H1 (cell line): Measurements from ENCODE around the gene MAP7. TPM values are rescaled to one million over a fixed set of nuclear protein-coding genes. Genes with fewer than 3 reads are reported as not detected.
A peak's percentile ranks its signal among the peaks of the same experiment; 100 is the strongest.

Source experiments
- CTCF ChIA-PET: fragments of 300-600 bp; sonication (Branson Sonifier 250); formaldehyde crosslinking; loops from one replicate; lab custom pipeline; 2021; ENCODE audit not compliant: partially characterized antibody; lab: Charles Lee
- POLR2A ChIA-PET: fragments of 300-600 bp; sonication (Branson Sonifier 250); formaldehyde crosslinking; loops from one replicate; lab custom pipeline; 2021; ENCODE audit warnings: inconsistent platforms; ENCODE audit not compliant: partially characterized antibody; lab: Charles Lee
- DNase-seq, 2 experiments: peaks; one replicate each; pipeline versions ENCODE4 v3.0.0 to v3.0.0-alpha.2; 2010 to 2022; ENCODE audit warnings: low spot score in 2 of 2, low read depth in 1 of 2, mixed read lengths in 1 of 2
- FAIRE-seq: peaks from 2 replicates; lab custom pipeline; 2011; peaks lifted over from hg19 to GRCh38; lab: Jason Lieb, UNC
- H2AFZ ChIP-seq: 2 replicates; pipeline ENCODE4 v1.8.1; 2012; ENCODE audit warnings: low read length, inconsistent platforms
- H2AK5ac ChIP-seq: 2 replicates; pipeline ENCODE4 v1.6.1; 2013; ENCODE audit warnings: low read depth, low read length
- H2BK120ac ChIP-seq: replicated peaks from 2 replicates; pipeline ENCODE3; 2013; ENCODE audit warnings: low read depth, low read length, inconsistent platforms
- H2BK12ac ChIP-seq: 2 replicates; pipeline ENCODE4 v1.6.1; 2013; ENCODE audit warnings: low read depth, low read length
- H2BK15ac ChIP-seq: 2 replicates; pipeline ENCODE4 v1.6.1; 2013; ENCODE audit warnings: low read length
- H2BK20ac ChIP-seq: 2 replicates; pipeline ENCODE4 v1.6.1; 2013; ENCODE audit warnings: low read length
- H2BK5ac ChIP-seq: 2 replicates; pipeline ENCODE4 v1.6.1; 2013; ENCODE audit warnings: low read depth, low read length
- H3K14ac ChIP-seq: 2 replicates; pipeline ENCODE4 v1.6.1; 2013; ENCODE audit warnings: inconsistent platforms; ENCODE audit not compliant: insufficient read length
- H3K18ac ChIP-seq: 2 replicates; pipeline ENCODE4 v1.6.1; 2013; ENCODE audit warnings: low read length; ENCODE audit errors: extremely low read depth
- H3K23ac ChIP-seq: 2 replicates; pipeline ENCODE4 v1.6.1; 2013; ENCODE audit warnings: inconsistent platforms; ENCODE audit not compliant: insufficient read length
- H3K23me2 ChIP-seq: 2 replicates; pipeline ENCODE4 v1.6.1; 2013; ENCODE audit warnings: low read depth, low read length
- H3K27ac ChIP-seq: 2 replicates; pipeline ENCODE4 v1.6.1; 2011; ENCODE audit warnings: low read depth, low read length, inconsistent platforms
- H3K27me3 ChIP-seq, 4 experiments: replicated peaks in 1 of 4; 1 replicate in 1 of 4; 2 replicates in 3 of 4; pipeline versions ENCODE4 v1.6.1 to v1.8.1; 2011 to 2013; ENCODE audit warnings: low read length in 3 of 4, mild to moderate bottlenecking in 3 of 4, inconsistent platforms in 2 of 4, mixed read lengths in 2 of 4, moderate library complexity in 1 of 4; ENCODE audit not compliant: control insufficient read depth in 3 of 4, insufficient read depth in 3 of 4; ENCODE audit errors: extremely low read depth in 1 of 4
- H3K36me3 ChIP-seq, 4 experiments: 2 replicates each; pipeline versions ENCODE4 v1.6.1 to v1.8.1; 2011 to 2013; ENCODE audit warnings: mild to moderate bottlenecking in 4 of 4, low read length in 3 of 4, moderate library complexity in 2 of 4, control low read depth in 1 of 4, inconsistent platforms in 1 of 4; ENCODE audit not compliant: insufficient read depth in 4 of 4, control insufficient read depth in 2 of 4
- H3K4ac ChIP-seq: replicated peaks from 2 replicates; pipeline ENCODE3; 2013; ENCODE audit warnings: low read length, low read depth, mixed read lengths, inconsistent platforms; ENCODE audit not compliant: insufficient read length
- H3K4me1 ChIP-seq, 4 experiments: replicated peaks in 1 of 4; 1 replicate in 1 of 4; 2 replicates in 3 of 4; pipeline versions ENCODE4 v1.6.1 to v1.8.1; 2011 to 2013; ENCODE audit warnings: low read length in 3 of 4, inconsistent platforms in 2 of 4, mixed read lengths in 1 of 4; ENCODE audit not compliant: insufficient read depth in 4 of 4, control insufficient read depth in 3 of 4
- H3K4me2 ChIP-seq, 2 experiments: 2 replicates each; pipeline versions ENCODE4 v1.6.1 to v1.8.1; 2011 to 2013; ENCODE audit warnings: low read depth in 2 of 2, low read length in 2 of 2, control low read depth in 1 of 2, inconsistent platforms in 1 of 2, mild to moderate bottlenecking in 1 of 2; ENCODE audit not compliant: insufficient read depth in 1 of 2
- H3K4me3 ChIP-seq, 4 experiments: fragments of 200-600, 300-600 bp in 1 of 4; sonication (generic), shearing (Covaris generic), sonication (Bioruptor Twin) in 1 of 4; 2 replicates each; pipeline versions ENCODE4 v1.5.1 to v1.8.1; 2011 to 2016; ENCODE audit warnings: low read length in 4 of 4, low read depth in 3 of 4, control low read depth in 2 of 4, inconsistent platforms in 2 of 4, mild to moderate bottlenecking in 2 of 4, mixed read lengths in 1 of 4, moderate library complexity in 1 of 4; ENCODE audit not compliant: insufficient read depth in 2 of 4; ENCODE audit errors: extremely low read depth in 1 of 4
- H3K56ac ChIP-seq: replicated peaks from 2 replicates; pipeline ENCODE3; 2013; ENCODE audit warnings: low read depth, mild to moderate bottlenecking, mixed read lengths, low read length, inconsistent platforms; ENCODE audit not compliant: insufficient read length
- H3K79me1 ChIP-seq: 2 replicates; pipeline ENCODE4 v1.6.1; 2013; ENCODE audit warnings: low read depth, low read length, control low read depth
- H3K79me2 ChIP-seq, 2 experiments: 2 replicates each; pipeline versions ENCODE4 v1.6.1 to v1.8.1; 2012 to 2013; ENCODE audit warnings: low read length in 2 of 2, mild to moderate bottlenecking in 2 of 2, inconsistent platforms in 1 of 2; ENCODE audit not compliant: insufficient read depth in 2 of 2, control insufficient read depth in 1 of 2
- H3K9ac ChIP-seq, 4 experiments: replicated peaks in 1 of 4; 1 replicate in 1 of 4; 2 replicates in 3 of 4; pipeline versions ENCODE4 v1.6.1 to v1.8.1; 2011 to 2013; ENCODE audit warnings: low read depth in 3 of 4, low read length in 3 of 4, control low read depth in 2 of 4, mild to moderate bottlenecking in 2 of 4, moderate library complexity in 2 of 4, inconsistent platforms in 1 of 4; ENCODE audit errors: extremely low read depth in 1 of 4
- H3K9me3 ChIP-seq, 2 experiments: 2 replicates each; pipeline versions ENCODE4 v1.6.1 to v1.8.1; 2012 to 2013; ENCODE audit warnings: mild to moderate bottlenecking in 2 of 2, moderate library complexity in 2 of 2, control low read depth in 1 of 2, inconsistent platforms in 1 of 2, low read depth in 1 of 2, low read length in 1 of 2, mixed read lengths in 1 of 2; ENCODE audit not compliant: insufficient read depth in 2 of 2
- H4K20me1 ChIP-seq, 2 experiments: replicated peaks in 1 of 2; 2 replicates each; pipeline versions ENCODE3 to v1.8.1; 2011 to 2013; ENCODE audit warnings: inconsistent platforms in 2 of 2, low read length in 2 of 2, mild to moderate bottlenecking in 1 of 2; ENCODE audit not compliant: insufficient read depth in 2 of 2, control insufficient read depth in 1 of 2
- H4K5ac ChIP-seq: 2 replicates; pipeline ENCODE4 v1.6.1; 2013; ENCODE audit warnings: low read length, low read depth, mixed read lengths, inconsistent platforms; ENCODE audit not compliant: insufficient read length
- H4K8ac ChIP-seq: 2 replicates; pipeline ENCODE4 v1.8.0; 2013; ENCODE audit warnings: mild to moderate bottlenecking, moderate library complexity, low read length, inconsistent platforms; ENCODE audit not compliant: insufficient read depth; ENCODE audit errors: extremely low read depth
- H4K91ac ChIP-seq: replicated peaks from 2 replicates; pipeline ENCODE3; 2013; ENCODE audit warnings: low read length, mixed read lengths, inconsistent platforms; ENCODE audit not compliant: insufficient read length
- CBX5 ChIP-seq: fragments of 300-800, 300-1000 bp; sonication (generic); IDR thresholded peaks from 2 replicates; pipeline ENCODE4 v1.7.1; 2016; ENCODE audit warnings: antibody characterized with exemption, low read length, low read depth
- CREB1 ChIP-seq: IDR thresholded peaks from 2 replicates; pipeline ENCODE4 v1.6.1; 2012; ENCODE audit warnings: inconsistent platforms
- CTCF ChIP-seq, 3 experiments: IDR thresholded peaks; 1 replicate in 2 of 3; 2 replicates in 1 of 3; pipeline versions ENCODE4 v1.5.1 to v1.6.1; 2011; ENCODE audit warnings: low read length in 3 of 3, mild to moderate bottlenecking in 3 of 3, inconsistent platforms in 2 of 3, low read depth in 1 of 3, moderate library complexity in 1 of 3; ENCODE audit not compliant: insufficient read depth in 1 of 3; ENCODE audit errors: control extremely low read depth in 1 of 3
- EGR1 ChIP-seq: IDR thresholded peaks from 2 replicates; pipeline ENCODE4 v1.6.1; 2011; ENCODE audit warnings: low read depth, low read length, borderline replicate concordance
- GTF2F1 ChIP-seq: IDR thresholded peaks from 2 replicates; pipeline ENCODE4 v1.6.1; 2012; ENCODE audit warnings: low read depth, low read length, improper control_type of control experiment, borderline replicate concordance
- KDM4A ChIP-seq: IDR thresholded peaks from one replicate; pipeline ENCODE4 v1.7.1; 2012; ENCODE audit warnings: low read depth, mild to moderate bottlenecking, moderate library complexity, low read length, inconsistent platforms; ENCODE audit not compliant: severe bottlenecking
- NRF1 ChIP-seq: IDR thresholded peaks from 2 replicates; pipeline ENCODE4 v1.6.1; 2011; ENCODE audit warnings: mild to moderate bottlenecking, low read depth, low read length, improper control_type of control experiment
- POU5F1 ChIP-seq: IDR thresholded peaks from 2 replicates; pipeline ENCODE4 v1.6.1; 2011; ENCODE audit warnings: low read depth, mild to moderate bottlenecking, low read length, moderate library complexity
- SAP30 ChIP-seq: fragments of 300-600 bp; sonication (generic); IDR thresholded peaks from 2 replicates; pipeline ENCODE4 v1.7.1; 2012; ENCODE audit warnings: low read length, moderate library complexity, mild to moderate bottlenecking, inconsistent platforms; ENCODE audit not compliant: insufficient read depth, insufficient replicate concordance
- TAF1 ChIP-seq: IDR thresholded peaks from 2 replicates; pipeline ENCODE4 v1.6.1; 2011; ENCODE audit warnings: mild to moderate bottlenecking, low read depth, low read length
- WGBS, 2 experiments: shearing (Covaris generic) in 1 of 2; methylation state at CpG; one replicate each; pipeline versions ENCODE4 v1.1.6 to v1.1.7; 2013 to 2015; ENCODE audit warnings: low lambda C conversion rate in 2 of 2, mixed read lengths in 2 of 2, inconsistent platforms in 1 of 2, low coverage in 1 of 2, missing lambda C conversion rate in 1 of 2; ENCODE audit not compliant: insufficient replicate concordance in 2 of 2, insufficient coverage in 1 of 2, insufficient read length in 1 of 2; ENCODE audit errors: extremely low coverage in 1 of 2, missing lambda C conversion rate in 1 of 2; 5-methylcytosine and 5-hydroxymethylcytosine counted together
- polyA plus RNA-seq, 7 experiments: library from polyadenylated mRNA; depleted of rRNA in 3 of 7; stranded (reverse) in 5 of 7; unstranded in 2 of 7; fragments of >200 nt in 5 of 7; fragments of 200-250 nt in 2 of 7; gene quantifications; 1 replicate in 5 of 7; 2 replicates in 1 of 7; 4 replicates in 1 of 7; pipeline versions ENCODE4 v1.2.1 to v1.2.3, GENCODE V29; 2011 to 2013; ENCODE audit warnings: missing spikeins in 2 of 7, mixed read lengths in 2 of 7
- total RNA-seq: library from RNA; stranded (reverse); fragmentation: NEBNext Ultra II Directional; extraction: Animal tissue kit (Norgen Biotek cat#: 25700); gene quantifications from 2 replicates; pipeline ENCODE4 v1.2.1, GENCODE V29; 2021

Gene MAP7
- total and polyA plus RNA-seq, 2 of the 8 experiments (the other 6 are each of a cell fraction or from before 2014, with no cell fraction given), result 13.5 to 66.9 TPM

DNA sequence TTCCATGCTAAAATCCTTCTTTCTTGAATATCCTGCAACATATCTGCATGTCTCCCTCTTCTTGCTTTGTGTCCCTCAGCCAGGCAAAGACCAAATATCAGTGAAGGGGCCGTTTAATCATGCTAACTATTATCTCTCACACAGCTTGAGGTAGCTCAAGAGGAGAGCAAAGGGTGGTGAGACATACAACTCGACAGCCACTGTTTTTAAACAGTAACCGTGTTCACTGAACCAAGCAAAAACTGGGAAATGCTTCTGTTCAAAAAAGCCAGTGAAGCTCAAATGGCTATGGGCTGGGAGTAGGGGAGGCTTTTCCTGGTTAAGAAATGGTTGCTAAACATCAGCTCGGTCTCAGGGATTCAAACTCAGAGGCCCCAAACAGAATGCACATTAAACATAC, 83.4 kb downstream of the MAP7 start:
- Histone ChIP-seq H3K27me3 (no peaks in the 10 kb centered on the region), H3K56ac (no peak overlapping the region), H3K9ac (no peak overlapping the region), H3K14ac (no peak overlapping the region), H2BK5ac (no peak overlapping the region), H4K91ac (no peak overlapping the region), H2AK5ac (no peak overlapping the region), H2BK120ac (no peak overlapping the region), H3K4me2 (no peak overlapping the region), H4K8ac (no peak overlapping the region), H3K9me3 (no peaks in the 10 kb centered on the region), H3K23me2 (no peaks in the 10 kb centered on the region), H2BK15ac (no peak overlapping the region), H3K4ac (no peak overlapping the region), H4K20me1 (peaks cover 0 to 1% of the 10 kb centered on the region in 2 experiments), H3K79me2 (peaks cover 0 to 58% of the 10 kb centered on the region in 2 experiments; a peak in 2 of 4 replicates), H3K79me1 (peaks cover 2% of the 10 kb centered on the region; the same call in 1 of the 2 replicates), H2AFZ (no peak overlapping the region), H3K36me3 (no peaks in the 10 kb centered on the region), H3K27ac (0 out of 2 replicates have a peak overlapping the region, but pooled peaks have one; percentile 12), H2BK12ac (no peak overlapping the region), H2BK20ac (no peak overlapping the region), H3K23ac (no peak overlapping the region), H3K18ac (no peak overlapping the region), H3K4me1 (peaks cover 0 to 16% (median 9%) of the 10 kb centered on the region in 4 experiments; a peak in 5 of 7 replicates), H4K5ac (no peak overlapping the region), H3K4me3 (no peak overlapping the region)
- POLR2A ChIA-PET, result no interaction called here
- FAIRE-seq, result peak; percentile 7
- DNase-seq, result no peak
- 70% methylated on average over 4 of the region's 4 CpGs; no CpG with 5 or more reads in 1 of the 2 experiments for WGBS, 2 experiments
- CTCF ChIA-PET, result no interaction called here
- TF ChIP-seq CBX5 (no peak), EGR1 (no peak), CTCF (IDR thresholded peaks at IDR 0.05; ENCODE audit: control extremely low read depth in 1 of 3, insufficient read depth in 1 of 3, low read depth in 1 of 3, low read length in 3 of 3) (no peak), GTF2F1 (no peak), SAP30 (no peak), TAF1 (no peak), POU5F1 (no peak), NRF1 (no peak), KDM4A (no peak), CREB1 (no peak)
